B cell (primary cell): ENCODE measurements around the gene SULT1A2. TPM values are rescaled to one million over a fixed set of nuclear protein-coding genes. Genes with fewer than 3 reads are reported as not detected.

Experiments used
- ATAC-seq: fragments of 200-7000 bp; cut with Tn5 transposase; one replicate; pipeline ENCODE4 v1.10.0; 2021; ENCODE audit warnings: low read depth, mild to moderate bottlenecking, moderate number of reproducible peaks, moderate library complexity
- CTCF ChIA-PET: fragments of 350-600 bp; sonication (Branson Sonifier 250); formaldehyde crosslinking; loops from one replicate; lab custom pipeline; 2021; ENCODE audit warnings: antibody characterized with exemption, inconsistent platforms; lab: Charles Lee
- POLR2A ChIA-PET: fragments of 350-600 bp; sonication (Branson Sonifier 250); formaldehyde crosslinking; loops from one replicate; lab custom pipeline; 2021; ENCODE audit warnings: antibody characterized with exemption; lab: Charles Lee
- DNase-seq: peaks from one replicate; pipeline ENCODE4 v3.0.0; 2013
- H2AFZ ChIP-seq: 2 replicates; pipeline ENCODE4 v1.6.1; 2012; ENCODE audit warnings: mild to moderate bottlenecking, low read depth, low read length; ENCODE audit not compliant: insufficient read depth, poor library complexity, severe bottlenecking
- H3K27ac ChIP-seq, 2 donors: 1 replicate in 1 of 2; 2 replicates in 1 of 2; pipeline ENCODE4 v1.5.1; 2012 to 2013; ENCODE audit warnings: low read length in 2 of 2, mild to moderate bottlenecking in 2 of 2, moderate library complexity in 1 of 2
- H3K27me3 ChIP-seq, 4 experiments: fragments of 200-600 bp in 1 of 4; sonication (generic) in 1 of 4; replicated peaks in 1 of 4; 1 replicate in 2 of 4; 2 replicates in 2 of 4; pipeline versions ENCODE4 v1.6.1 to v1.7.0; 2013 to 2016; ENCODE audit warnings: low read length in 3 of 4, mild to moderate bottlenecking in 2 of 4, mixed read lengths in 1 of 4, moderate library complexity in 1 of 4; ENCODE audit not compliant: insufficient read depth in 4 of 4, control insufficient read depth in 3 of 4; ENCODE audit errors: control extremely low read depth in 1 of 4
- H3K36me3 ChIP-seq, 2 experiments: replicated peaks in 1 of 2; 1 replicate in 1 of 2; 2 replicates in 1 of 2; pipeline versions ENCODE4 v1.6.1 to v1.7.1; 2013; ENCODE audit warnings: low read length in 1 of 2; ENCODE audit not compliant: insufficient read depth in 2 of 2, control insufficient read depth in 1 of 2; ENCODE audit errors: control extremely low read depth in 1 of 2, extremely low read depth in 1 of 2
- H3K4me1 ChIP-seq, 2 donors: fragments of 200-600 bp in 1 of 2; sonication (generic) in 1 of 2; 1 replicate in 1 of 2; 2 replicates in 1 of 2; pipeline versions ENCODE4 v1.5.1 to v1.6.1; 2013 to 2017; ENCODE audit warnings: low read length in 2 of 2; ENCODE audit not compliant: control insufficient read depth in 2 of 2, insufficient read depth in 2 of 2
- H3K4me2 ChIP-seq: replicated peaks from 2 replicates; pipeline ENCODE3; 2012; ENCODE audit warnings: mild to moderate bottlenecking, low read depth, low read length; ENCODE audit not compliant: poor library complexity, severe bottlenecking
- H3K4me3 ChIP-seq, 5 experiments: fragments of 200-600 bp in 1 of 5; sonication (generic) in 1 of 5; 1 replicate in 3 of 5; 2 replicates in 2 of 5; pipeline versions ENCODE4 v1.5.1 to v1.7.0; 2011 to 2016; ENCODE audit warnings: low read length in 4 of 5, mild to moderate bottlenecking in 4 of 5, low read depth in 2 of 5, control low read depth in 1 of 5, moderate library complexity in 1 of 5; ENCODE audit not compliant: insufficient read depth in 1 of 5; ENCODE audit errors: control extremely low read depth in 1 of 5, extremely low read depth in 1 of 5
- H3K79me2 ChIP-seq: fragments of 200-600 bp; sonication (generic); one replicate; pipeline ENCODE4 v1.6.0; 2016; ENCODE audit warnings: low read length; ENCODE audit not compliant: control insufficient read depth, insufficient read depth
- H3K9ac ChIP-seq: fragments of 200-600 bp; sonication (generic); 2 replicates; pipeline ENCODE4 v1.6.1; 2017; ENCODE audit warnings: mild to moderate bottlenecking, low read length, moderate library complexity
- H3K9me3 ChIP-seq, 3 donors: one replicate each; pipeline versions ENCODE4 v1.6.1 to v1.7.1; 2013; ENCODE audit warnings: low read length in 2 of 3; ENCODE audit not compliant: control insufficient read depth in 2 of 3, insufficient read depth in 1 of 3; ENCODE audit errors: control extremely low read depth in 1 of 3
- H4K20me1 ChIP-seq: 2 replicates; pipeline ENCODE4 v1.6.0; 2012; ENCODE audit warnings: mild to moderate bottlenecking, low read length; ENCODE audit not compliant: insufficient read depth, control insufficient read depth, poor library complexity, severe bottlenecking
- H3K27ac Mint-ChIP-seq: one replicate; pipeline ENCODE4 v1.8.0; 2021; ENCODE audit warnings: mixed read lengths
- H3K27me3 Mint-ChIP-seq: one replicate; pipeline ENCODE4 v1.8.0; 2021; ENCODE audit warnings: mixed read lengths
- H3K4me1 Mint-ChIP-seq: one replicate; pipeline ENCODE4 v1.8.0; 2021; ENCODE audit warnings: mixed read lengths
- H3K4me3 Mint-ChIP-seq: one replicate; pipeline ENCODE4 v1.8.0; 2021; ENCODE audit warnings: mixed read lengths
- H3K9me3 Mint-ChIP-seq: one replicate; pipeline ENCODE4 v1.8.0; 2022; ENCODE audit warnings: mixed read lengths; ENCODE audit not compliant: insufficient read depth
- EZH2 ChIP-seq: IDR thresholded peaks from 2 replicates; pipeline ENCODE4 v1.6.1; 2012; ENCODE audit warnings: borderline replicate concordance, low read depth, mild to moderate bottlenecking, moderate library complexity, low read length; ENCODE audit not compliant: insufficient read depth, poor library complexity, severe bottlenecking
- WGBS: methylation state at CpG from one replicate; pipeline ENCODE4 v1.1.5; 2013; ENCODE audit warnings: missing lambda C conversion rate; ENCODE audit not compliant: insufficient coverage; 5-methylcytosine and 5-hydroxymethylcytosine counted together
- intact Hi-C: fragments of 100-400 bp; cut with micrococcal nuclease; formaldehyde crosslinking; loops from one replicate; pipeline ENCODE4 v1.10.0; 2022
- polyA plus RNA-seq: library from polyadenylated mRNA; depleted of rRNA; stranded (reverse); fragments of >200 nt; gene quantifications from 2 replicates; pipeline ENCODE4 v1.2.3, GENCODE V29; 2012
- total RNA-seq, 2 donors: library from RNA; stranded (reverse); fragments of 120-200 nt in 1 of 2; gene quantifications; 1 replicate in 1 of 2; 2 replicates in 1 of 2; pipeline versions ENCODE4 v1.2.3 to v1.2.4, GENCODE V29; 2013 to 2022
- TF ChIP-seq, protein P1 (sequence below): fragments of 200-600 bp; IDR thresholded peaks from one replicate; pipeline ENCODE4 v1.8.0; 2022; ENCODE audit warnings: antibody characterized with exemption, mild to moderate bottlenecking

SULT1A2 gene
- total and polyA plus RNA-seq, 2 donors (not counting 1 experiment from before 2014, with no cell fraction given) = 0.32 TPM; not detected in 1

DNA sequence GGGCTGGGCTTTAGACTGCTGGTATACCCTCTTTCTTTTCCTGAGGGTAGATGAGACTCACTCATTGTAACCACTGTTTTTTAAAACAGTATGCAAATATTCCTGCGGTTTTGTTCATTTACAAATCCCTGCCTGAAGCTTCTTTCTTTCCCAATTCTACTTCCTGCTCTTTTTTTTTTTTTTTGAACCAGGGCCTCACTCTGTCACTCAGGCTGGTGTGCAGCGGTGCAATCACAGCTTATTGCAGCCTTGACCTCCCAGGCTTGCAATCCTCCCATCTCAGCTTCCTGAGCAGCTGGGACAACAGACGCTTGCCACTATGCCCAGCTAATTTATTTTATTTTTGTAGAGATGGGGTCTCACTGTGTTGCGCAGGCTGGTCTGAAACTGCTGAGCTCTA is 21.0 kb upstream of the SULT1A2 start:
- H3K79me2 ChIP-seq = no peaks in the 10 kb centered on the region
- no peaks in the 10 kb centered on the region for H3K27me3 ChIP-seq
- H2AFZ ChIP-seq = no peak overlapping the region
- Mint-ChIP-seq H3K27ac (no peak overlapping the region), H3K4me1 (peaks cover 12% of the 10 kb centered on the region), H3K9me3 (no peaks in the 10 kb centered on the region), H3K4me3 (no peak overlapping the region), H3K27me3 (peaks cover 5% of the 10 kb centered on the region)
- H3K9me3 ChIP-seq = no peaks in the 10 kb centered on the region
- TF ChIP-seq, protein P1, sequence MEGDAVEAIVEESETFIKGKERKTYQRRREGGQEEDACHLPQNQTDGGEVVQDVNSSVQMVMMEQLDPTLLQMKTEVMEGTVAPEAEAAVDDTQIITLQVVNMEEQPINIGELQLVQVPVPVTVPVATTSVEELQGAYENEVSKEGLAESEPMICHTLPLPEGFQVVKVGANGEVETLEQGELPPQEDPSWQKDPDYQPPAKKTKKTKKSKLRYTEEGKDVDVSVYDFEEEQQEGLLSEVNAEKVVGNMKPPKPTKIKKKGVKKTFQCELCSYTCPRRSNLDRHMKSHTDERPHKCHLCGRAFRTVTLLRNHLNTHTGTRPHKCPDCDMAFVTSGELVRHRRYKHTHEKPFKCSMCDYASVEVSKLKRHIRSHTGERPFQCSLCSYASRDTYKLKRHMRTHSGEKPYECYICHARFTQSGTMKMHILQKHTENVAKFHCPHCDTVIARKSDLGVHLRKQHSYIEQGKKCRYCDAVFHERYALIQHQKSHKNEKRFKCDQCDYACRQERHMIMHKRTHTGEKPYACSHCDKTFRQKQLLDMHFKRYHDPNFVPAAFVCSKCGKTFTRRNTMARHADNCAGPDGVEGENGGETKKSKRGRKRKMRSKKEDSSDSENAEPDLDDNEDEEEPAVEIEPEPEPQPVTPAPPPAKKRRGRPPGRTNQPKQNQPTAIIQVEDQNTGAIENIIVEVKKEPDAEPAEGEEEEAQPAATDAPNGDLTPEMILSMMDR = no peak
- no peak for TF ChIP-seq EZH2
- ATAC-seq = no peak
- POLR2A ChIA-PET = no interaction called here
- no peak overlapping the region for H3K9ac ChIP-seq
- H4K20me1 ChIP-seq = no peaks in the 10 kb centered on the region
- no peak overlapping the region for H3K27ac ChIP-seq
- CTCF ChIA-PET = no interaction called here
- intact Hi-C loops = no loop called here
- peaks cover 3% of the 10 kb centered on the region in 2 donors for H3K4me1 ChIP-seq
- no peak for DNase-seq
- H3K4me3 ChIP-seq = no peak overlapping the region
- no peak overlapping the region for H3K4me2 ChIP-seq
- H3K36me3 ChIP-seq = no peaks in the 10 kb centered on the region
- WGBS = 44% methylated on average over 1 of the region's 4 CpGs

DNA sequence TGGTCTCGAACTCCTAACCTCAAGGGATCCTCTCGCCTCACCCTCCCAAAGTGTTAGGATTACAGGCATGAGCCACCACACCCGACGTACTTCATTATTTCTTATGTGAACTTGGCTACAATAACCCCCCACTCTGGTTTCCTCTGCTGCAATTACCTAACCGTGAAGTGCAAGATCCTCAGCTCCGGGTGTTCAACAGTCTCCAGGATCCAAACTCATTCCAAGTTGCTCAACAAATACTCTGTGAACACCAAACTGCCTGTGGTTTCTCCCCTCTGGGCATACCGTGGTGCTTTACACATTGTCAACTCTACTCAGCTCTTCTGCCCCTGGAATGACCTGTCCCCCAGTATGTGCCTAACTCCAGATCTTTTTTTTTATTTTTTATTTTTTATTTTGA is 19.8 kb upstream of the SULT1A2 start:
- DNase-seq = no peak
- H3K27ac Mint-ChIP-seq = no peak overlapping the region
- intact Hi-C loops = no loop called here

More for the DNA sequence above, 19.8 kb upstream of the SULT1A2 start:
- WGBS = 82% methylated on average over 7 of the region's 7 CpGs
- H3K4me3 Mint-ChIP-seq = no peak overlapping the region
- H3K9me3 Mint-ChIP-seq = no peaks in the 10 kb centered on the region
- no peaks in the 10 kb centered on the region for H3K27me3 Mint-ChIP-seq
- H3K4me2 ChIP-seq = no peak overlapping the region
- TF ChIP-seq EZH2 = no peak
- TF ChIP-seq, protein P1 = no peak
- no peaks in the 10 kb centered on the region for H3K27me3 ChIP-seq
- no peaks in the 10 kb centered on the region for H4K20me1 ChIP-seq
- ChIA-PET CTCF (no interaction called here), POLR2A (interaction anchor here (0.6 kb wide), 1 partner anchor 12 kb away, joined by 8 read pairs; no protein-coding TSS in a partner anchor)
- no peak overlapping the region for H3K4me3 ChIP-seq
- peaks cover 6% of the 10 kb centered on the region for H3K4me1 Mint-ChIP-seq
- H3K4me1 ChIP-seq = peaks cover 3% of the 10 kb centered on the region in 2 donors
- H3K27ac ChIP-seq = no peak overlapping the region
- H2AFZ ChIP-seq = no peak overlapping the region
- no peak for ATAC-seq
- no peak overlapping the region for H3K9ac ChIP-seq
- H3K36me3 ChIP-seq = no peaks in the 10 kb centered on the region
- no peaks in the 10 kb centered on the region for H3K9me3 ChIP-seq
- no peaks in the 10 kb centered on the region for H3K79me2 ChIP-seq
